GM21576 (cell line): ENCODE measurements around the gene GUSB.
"Not testable (repeated sequence)": the region's sequence is repeated elsewhere in the genome, so short reads cannot be mapped to it uniquely, and the experiment has no call there.

ENCODE experiments used
- ATAC-seq: cut with Tn5 transposase; IDR thresholded peaks from one replicate; pipeline ENCODE4 v1.9.1; 2021; ENCODE audit warnings: mild to moderate bottlenecking, moderate library complexity; ENCODE audit not compliant: unreplicated experiment

The GUSB gene

DNA sequence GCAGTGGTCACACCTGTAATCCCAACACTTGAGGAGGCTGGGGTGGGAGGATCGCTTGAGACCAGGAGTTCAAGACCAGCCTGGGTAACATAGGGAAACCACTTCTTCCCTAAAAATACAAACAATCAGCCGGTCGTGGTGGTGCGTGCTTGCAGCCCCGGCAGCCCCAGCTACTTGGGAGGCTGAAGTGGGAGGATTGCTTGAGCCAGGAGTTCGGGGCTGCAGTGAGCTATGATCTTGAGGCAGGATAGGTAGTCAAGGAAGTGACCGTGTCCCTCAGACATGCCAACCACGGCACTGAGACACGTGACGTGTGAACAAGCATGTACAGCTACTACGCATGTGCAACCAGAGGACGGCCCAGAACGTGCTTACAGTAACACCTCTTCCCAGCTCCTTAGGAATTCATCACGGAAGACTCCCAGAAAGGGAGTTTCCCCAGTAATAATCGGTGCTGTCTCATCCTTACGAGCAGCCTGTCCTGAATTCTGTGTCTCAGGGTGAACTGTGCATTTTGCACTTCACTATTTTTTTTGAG, 5.3 kb downstream of the GUSB start:
- ATAC-seq: no peak

DNA sequence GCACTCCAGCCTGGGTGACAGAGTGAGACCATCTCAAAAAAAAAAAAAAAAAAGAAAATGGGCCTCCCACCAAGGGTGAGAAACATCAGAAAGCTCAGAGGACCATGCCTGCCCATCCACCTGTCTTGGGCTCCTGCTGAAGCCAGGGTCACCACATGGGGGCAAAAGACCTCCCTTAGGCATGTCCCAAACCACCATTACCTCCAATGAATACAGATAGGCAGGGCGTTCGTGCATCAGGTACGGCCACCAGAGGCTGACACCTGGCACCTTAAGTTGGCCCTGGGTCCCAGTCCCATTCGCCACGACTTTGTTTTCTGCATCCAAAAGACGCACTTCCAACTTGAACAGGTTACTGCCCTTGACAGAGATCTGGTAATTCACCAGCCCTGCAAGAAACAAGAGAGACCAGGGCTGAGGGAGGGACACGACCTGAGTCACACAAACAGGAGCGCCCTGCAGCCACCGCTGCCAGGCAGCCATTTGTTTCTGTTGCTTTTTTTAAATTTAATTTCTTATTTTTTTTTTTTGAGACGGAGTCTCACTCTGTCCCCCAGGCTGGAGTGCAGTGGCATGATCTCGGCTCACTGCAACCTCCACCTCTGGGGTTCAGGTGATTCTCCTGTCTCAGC, 6.1 kb downstream of the GUSB start:
- ATAC-seq: no peak

DNA sequence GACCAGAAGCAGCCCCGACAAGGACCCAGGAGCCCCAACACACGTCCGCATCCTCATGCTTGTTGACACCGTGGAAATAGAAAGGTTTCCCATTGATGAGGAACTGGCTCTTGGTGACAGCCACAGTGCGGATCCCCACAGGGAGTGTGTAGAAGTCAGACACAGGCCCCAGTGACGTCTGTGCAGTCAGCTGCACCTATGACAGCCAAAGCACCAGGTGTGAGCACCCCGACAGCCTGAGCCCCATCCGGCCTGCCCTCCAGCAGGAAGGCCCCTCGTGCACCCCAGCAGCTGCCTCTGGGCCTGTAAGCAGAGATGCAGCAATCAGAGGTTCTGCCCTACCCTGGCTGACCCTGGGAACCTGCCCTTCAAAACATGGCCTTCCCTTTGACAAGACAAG, 7.1 kb downstream of the GUSB start:
- no peak for ATAC-seq

DNA sequence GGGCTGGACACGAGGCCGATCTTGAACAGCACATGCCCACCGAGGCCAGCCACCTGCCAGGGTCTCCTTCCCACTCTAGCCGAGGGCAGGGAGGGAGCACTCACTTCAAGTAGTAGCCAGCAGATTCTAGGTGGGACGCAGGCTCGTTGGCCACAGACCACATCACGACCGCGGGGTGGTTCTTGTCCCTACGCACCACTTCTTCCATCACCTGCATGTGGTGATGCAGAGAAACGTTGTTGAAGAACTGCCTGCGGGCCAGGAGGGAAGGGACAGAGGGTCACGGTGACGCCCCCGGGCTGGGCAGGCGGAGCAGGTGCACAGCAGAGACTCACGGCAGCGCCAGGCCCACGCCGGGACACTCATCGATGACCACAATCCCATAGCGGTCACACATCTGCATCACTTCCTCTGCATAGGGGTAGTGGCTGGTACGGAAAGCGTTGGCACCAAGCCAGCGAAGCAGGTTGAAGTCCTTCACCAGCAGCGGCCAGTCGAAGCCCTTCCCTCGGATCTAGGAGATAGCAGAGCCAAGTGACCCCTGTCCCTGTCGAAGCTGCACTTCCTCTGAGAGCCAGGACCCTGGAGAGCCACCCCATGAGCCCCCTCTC, 7.7 kb downstream of the GUSB start:
- no peak for ATAC-seq

DNA sequence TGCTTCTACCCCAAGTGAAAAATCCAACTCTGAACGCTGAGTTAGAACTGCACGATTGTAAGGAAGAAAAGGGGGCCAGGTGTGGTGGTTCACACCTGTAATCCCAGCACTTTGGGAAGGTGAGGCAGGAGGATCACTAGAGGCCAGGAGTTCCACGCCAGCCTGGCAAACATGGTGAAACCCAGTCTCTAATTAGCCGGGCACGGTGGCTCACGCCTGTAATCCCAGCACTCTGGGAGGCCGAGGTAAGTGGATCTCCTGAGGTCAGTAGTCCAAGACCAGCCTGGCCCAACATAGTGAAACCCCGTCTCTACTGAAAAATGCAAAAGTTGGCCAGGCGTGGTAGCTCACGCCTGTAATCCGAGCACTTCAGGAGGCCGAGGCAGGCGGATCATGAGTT, 9.0 kb downstream of the GUSB start:
- no peak for ATAC-seq

DNA sequence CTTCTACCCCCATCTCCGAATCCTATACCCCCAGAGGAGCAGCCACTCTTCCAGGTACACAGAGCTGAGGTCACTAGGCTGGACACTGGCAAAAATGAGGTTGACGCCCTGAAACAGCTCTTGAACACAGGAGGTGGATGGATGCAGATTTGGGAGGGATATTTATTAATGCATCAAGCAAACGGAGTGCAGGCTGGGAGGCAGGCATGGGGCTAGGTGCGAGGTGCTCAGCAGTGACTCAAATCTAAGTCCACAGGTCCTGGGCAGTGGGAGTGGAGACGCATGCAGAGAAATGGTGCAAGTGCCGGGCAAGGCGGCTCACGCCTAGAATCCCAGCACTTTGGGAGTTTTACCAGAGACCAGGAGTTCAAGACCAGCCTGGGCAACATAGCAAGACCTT, 11.0 kb downstream of the GUSB start:
- no peak for ATAC-seq

DNA sequence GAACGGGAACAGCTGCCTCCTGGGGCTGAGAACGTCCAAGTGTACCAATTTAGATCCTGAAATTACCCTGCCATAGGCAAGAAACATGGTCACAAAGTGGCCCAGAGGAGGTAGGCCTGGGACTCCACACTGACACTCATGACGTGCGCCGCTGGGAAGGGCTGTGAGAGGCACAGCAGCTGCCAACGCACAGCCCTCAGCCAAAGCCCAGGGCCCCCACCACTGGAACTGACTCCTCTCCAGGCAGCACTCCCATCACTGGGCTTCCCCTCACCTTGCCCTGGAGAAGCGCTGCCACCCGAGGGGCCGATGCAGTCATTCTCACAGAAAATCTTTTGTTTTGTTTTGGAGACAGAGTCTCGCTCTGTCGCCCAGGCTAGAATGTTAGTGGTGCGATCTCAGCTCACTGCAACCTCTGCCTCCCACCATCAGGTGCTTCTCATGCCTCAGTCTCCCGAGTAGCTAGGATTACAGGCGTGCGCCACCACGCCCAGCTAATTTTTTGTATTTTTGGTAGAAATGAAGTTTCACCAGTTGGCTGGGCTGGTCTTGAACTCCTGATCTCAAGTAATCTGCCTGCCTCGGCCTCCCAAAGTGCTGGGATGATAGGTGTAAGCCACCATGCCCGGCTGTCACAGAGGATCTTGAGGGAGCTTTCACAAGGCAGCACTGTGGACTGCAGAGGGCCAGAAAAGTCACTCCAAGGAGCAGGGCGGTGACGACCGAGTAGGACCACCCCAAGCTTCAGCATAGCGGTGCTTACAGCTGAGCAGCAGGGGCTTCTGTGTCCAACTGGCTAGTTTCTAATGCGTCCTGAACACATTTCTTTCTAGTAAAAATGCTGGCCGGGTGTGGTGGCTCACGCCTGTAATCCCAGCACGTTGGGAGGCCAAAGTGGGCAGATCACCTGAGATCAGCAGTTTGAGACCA, 13.5 kb downstream of the GUSB start:
- ATAC-seq: no peak

DNA sequence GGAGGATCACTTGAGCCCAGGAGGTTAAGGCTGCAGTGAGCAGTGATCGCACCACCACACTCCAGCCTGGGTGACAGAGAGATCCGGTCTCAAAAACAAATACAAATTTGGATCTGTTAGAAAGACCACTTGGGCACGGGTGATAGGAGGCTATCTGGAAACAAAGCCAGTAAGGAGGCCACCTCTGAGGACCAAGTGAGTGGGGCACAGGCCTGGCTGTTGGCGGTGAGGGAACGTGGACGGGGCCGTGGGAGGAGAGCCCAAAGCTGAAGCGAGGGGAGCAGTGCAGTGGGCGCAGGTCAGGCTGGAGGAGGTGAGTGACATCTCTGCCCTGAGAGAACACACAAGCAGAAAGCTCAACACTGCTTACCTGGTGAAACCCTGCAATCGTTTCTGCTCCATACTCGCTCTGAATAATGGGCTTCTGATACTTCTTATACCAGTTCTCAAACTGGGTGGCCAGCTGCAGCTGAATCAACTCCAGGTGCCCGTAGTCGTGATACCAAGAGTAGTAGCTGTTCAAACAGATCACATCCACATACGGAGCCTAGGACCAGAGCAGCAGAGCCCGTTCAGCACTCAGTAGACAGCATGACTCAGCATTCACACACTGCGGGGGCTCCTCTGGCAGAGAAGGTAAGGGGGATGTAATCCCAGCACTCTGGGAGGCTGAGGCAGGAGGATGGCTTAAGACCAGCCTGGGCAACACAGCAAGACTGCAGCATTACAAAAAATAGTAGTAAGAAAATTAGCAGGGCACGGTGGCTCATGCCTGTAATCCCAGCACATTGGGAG, 14.5 kb downstream of the GUSB start:
- ATAC-seq: no peak

DNA sequence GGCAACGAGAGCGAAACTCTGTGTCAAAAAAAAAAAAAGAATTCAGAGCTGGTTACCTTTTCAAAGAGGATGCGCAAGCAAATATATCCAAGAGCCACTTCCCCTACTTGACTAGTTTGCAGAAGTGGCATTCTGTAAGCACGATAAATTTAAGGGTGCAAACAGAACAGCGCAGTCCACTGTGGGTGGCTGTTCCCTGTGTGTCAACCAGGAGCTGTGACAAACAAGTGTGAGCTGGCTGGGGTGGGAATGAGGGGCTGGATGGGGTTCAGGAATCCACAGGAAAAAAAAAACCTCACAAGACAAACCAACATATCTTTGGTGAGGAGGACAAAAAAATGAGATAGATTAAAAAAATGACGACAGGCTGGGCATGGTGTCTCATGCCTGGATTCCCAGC, 15.9 kb downstream of the GUSB start:
- ATAC-seq: no peak

DNA sequence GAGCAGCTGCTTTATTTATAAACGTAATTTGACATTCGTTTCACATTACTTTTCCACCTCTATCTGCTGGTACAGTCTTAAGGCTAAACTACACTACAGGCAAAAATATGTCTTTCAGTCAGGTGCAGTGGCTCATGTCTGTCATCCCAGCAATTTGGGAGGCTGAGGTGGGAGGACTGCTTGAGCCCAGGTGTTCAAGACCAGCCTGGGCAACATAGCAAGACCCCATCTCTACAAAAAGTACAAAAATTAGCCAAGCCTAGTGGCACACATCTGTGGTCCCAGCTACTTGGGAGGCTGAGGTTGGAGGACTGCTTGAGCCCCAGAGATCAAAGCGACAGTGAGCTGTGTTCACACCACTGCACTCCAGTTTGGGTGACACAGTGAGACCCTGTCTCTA, 17.3 kb downstream of the GUSB start:
- ATAC-seq: not testable (repeated sequence)

DNA sequence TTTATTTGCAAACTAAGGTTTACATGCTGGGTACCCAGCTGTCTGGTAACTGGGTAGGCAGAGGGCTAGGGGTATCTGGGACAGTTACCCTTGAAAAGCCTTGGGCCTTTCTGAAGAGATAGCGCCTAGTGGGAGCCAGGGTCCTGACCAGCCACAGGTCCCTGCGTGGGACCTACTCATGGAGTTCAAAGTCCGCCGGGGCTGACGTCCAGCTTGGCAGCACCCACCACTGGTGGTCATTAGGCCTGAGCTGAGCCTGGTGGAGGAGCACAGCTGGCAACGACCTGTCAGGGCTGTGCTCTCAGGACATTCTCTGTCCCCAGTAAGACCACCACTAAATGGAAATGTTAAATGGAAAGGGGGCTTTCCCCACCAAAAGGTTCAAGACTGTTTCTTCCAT, 20.0 kb downstream of the GUSB start:
- ATAC-seq: no peak

DNA sequence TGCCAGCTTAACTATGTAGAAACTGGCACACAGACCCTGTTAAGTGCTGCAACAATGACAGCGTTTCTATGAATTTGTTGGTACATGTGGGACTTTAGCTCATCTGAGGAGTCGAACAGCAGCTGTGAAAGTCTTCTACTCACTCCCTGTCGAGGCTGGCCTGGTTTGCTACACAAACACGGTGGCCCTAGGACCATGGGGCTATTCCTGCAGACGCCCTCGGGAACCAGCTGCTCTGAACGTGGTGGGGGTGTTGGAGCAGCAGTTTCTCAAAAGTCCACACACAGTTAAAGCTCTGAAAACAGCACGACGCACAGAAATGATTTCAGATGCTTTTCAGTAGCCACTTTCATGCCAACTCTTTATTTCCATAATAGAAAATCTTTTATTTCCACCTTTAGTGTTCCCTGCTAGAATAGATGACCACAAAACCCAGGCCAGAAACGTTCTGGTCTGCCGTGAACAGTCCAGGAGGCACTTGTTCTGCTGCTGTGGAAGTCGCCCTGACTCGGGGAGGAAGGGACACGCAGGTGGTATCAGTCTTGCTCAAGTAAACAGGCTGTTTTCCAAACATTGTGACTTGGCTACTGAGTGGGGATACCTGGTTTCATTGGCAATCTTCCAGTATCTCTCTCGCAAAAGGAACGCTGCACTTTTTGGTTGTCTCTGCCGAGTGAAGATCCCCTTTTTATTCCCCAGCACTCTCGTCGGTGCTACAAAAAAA, 21.5 kb downstream of the GUSB start:
- ATAC-seq: no peak

DNA sequence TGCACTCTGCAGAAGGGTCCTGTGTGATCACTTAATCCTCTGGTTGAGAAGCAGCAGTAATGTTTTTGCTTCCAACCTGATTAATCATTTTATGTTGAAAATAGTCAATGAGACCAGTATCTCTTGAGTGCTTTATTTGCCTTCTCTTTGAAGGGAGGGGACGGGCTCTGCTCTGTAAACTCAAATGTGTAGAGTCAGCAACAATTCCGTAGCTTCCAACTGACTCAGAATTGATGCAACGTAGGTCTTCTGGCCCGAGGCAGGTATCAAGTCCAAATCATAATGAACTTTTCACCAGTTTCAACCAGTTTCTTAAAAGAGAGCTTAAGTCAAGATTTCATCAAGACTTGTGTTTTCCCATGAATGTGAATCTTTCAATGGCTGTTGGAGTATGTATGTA, 26.3 kb downstream of the GUSB start:
- ATAC-seq: no peak

DNA sequence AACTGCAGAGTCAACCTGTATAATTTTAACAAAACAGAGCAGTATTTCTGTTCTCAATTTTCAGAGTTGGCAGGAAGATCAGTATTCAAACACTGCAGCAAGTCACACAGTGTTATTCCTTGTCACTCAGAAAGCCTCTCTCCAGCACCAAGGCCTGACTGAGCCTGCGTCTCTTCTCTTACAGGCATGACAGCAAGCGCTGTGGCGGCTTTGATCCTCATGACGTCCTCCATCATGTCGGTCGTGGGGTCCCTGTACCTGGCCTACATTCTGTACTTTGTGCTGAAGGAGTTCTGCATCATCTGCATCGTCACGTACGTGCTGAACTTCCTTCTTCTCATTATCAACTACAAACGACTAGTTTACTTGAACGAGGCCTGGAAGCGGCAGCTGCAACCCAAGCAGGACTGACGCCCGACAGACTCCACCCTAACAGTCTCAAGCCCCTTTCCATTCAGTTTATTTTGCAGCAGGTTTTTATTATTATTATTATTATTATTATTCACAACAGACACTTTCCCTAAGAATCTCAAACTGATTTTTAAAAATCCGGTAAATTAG, 28.0 kb downstream of the GUSB start:
- no peak for ATAC-seq

DNA sequence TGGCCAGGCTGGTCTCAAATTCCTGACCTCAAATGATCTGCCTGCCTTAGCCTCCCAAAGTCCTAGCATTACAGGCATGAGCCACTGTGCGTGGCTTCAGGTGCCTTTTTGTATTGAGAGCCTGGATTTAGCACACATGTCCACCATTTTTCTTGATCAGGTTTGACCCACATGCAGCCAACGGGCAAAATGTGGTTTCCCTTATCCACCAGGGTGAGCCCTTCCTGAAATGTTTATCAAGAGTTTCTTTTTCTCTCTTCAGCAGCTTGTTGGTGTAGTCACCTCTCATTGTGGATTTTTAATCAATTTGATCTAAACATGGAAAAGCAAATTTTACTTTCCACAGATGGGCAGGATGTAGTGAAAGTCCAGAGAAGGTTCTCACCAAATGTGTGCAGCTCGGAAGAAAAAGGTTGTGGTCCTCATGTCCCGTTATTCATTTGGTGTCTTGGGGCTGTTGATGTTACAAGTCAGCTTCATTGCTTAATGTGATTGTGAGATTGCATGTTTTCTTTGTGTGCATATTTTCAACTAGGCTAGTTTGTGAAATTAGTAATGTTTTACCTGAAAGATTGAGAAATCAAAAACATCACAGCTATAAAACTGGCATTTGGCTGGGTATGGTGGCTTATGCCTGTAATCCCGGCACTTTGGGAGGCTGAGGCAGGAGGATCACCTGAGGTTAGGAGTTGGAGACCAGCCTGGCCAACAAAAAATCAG, 28.9 kb downstream of the GUSB start:
- ATAC-seq: no peak

DNA sequence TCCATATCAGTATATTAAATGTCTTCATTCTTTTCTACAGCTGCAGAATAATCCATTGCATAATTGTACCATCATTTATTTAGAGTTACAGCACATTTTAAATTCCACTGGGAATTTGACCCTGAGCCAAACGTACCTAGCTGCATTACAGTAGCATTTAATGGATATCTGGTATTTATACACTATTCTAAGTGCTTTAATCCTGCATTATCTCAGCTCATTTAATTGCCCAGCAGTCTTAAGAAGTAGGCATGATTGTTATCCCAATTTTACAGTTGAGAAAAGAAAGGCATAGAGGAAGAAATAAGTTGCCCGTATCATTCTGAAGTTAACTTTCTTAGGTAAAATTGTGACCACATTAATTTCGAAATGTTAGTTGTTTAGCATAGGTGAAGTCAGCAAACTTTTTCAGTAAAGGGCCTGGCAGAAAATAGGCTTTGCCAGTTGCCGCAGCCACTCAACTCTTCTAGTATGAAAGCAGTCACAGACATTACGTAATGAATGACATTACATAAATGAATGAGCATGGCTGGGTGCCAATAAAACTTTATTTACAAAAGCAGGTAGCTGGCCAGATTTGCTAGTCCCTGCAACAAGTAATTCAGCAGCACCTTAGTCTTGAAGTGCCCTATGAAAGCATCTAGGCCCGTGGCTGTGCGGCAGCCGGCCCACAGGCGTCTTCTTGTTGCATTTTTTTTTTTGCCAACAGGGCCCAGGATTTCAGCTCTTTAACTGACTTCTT, 30.0 kb downstream of the GUSB start:
- ATAC-seq: no peak

DNA sequence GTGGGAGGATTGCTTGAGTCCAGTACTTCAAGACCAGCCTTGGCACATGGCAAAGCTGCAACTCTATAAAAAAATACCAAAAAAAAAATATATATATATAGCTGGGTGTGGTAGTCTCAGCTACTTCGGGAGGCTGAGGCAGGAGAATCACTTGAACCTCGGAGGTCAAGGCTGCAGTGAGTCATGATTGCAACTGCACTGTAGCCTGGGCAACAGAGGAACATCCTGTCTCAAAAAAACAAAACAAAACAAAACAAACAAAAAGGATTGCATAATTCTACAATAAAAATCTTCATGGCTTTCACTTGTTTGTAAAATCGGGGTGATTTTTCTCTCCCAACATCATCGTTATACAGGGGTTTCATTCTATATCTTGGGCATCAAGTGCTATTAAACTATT, 35.1 kb downstream of the GUSB start:
- no peak for ATAC-seq

DNA sequence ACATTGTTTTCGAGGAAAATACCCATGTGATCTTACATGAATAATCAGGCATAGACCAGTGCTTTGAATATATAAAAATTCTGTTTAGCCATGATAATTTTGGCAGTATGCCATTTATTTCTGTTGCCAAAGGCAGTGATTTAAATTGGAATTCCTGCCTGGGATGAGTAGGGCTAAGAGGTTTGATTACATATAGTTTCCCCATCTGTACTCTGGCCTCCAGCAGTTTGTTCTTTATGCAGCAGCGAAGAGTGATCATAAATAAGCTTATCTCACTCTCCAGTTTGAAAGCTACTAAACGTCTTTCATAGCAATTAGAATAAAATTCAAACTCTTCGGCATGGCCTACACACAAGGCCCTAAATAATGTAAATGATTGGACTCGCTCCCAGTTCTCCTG, 36.2 kb downstream of the GUSB start:
- ATAC-seq: not testable (repeated sequence)
